NT2/D1 (cell line): ENCODE measurements around the gene LMNB1.
"Not testable (repeated sequence)": the region's sequence is repeated elsewhere in the genome, so short reads cannot be mapped to it uniquely, and the experiment has no call there.

Experiments
- SUZ12 ChIP-seq: IDR thresholded peaks from 2 replicates; pipeline ENCODE4 v1.6.1; 2011; ENCODE audit not compliant: insufficient read length, insufficient read depth; ENCODE audit errors: extremely low read depth
- ZNF274 ChIP-seq: IDR thresholded peaks from 2 replicates; pipeline ENCODE4 v1.6.1; 2011; ENCODE audit warnings: mild to moderate bottlenecking, low read depth, low read length

- not testable (repeated sequence) for TF ChIP-seq SUZ12, ZNF274
These were observed 36.9 kb downstream of the LMNB1 start for GRCh38 chr5:126813799-126814198.
